Stimulated activated CD4-positive, alpha-beta T cell treated with anti-CD3 and anti-CD28 coated beads, Interleukin-15, amount 100 ng/mL, for 48 hours (primary cell): ENCODE measurements around the gene CNBP.
"Not testable (repeated sequence)": the region's sequence is repeated elsewhere in the genome, so short reads cannot be mapped to it uniquely, and the experiment has no call there.

Experiments used
- DNase-seq, 2 donors: peaks; one replicate each; pipeline ENCODE4 v3.0.0-alpha.2; 2020; ENCODE audit warnings: low read depth in 2 of 2

CNBP gene

DNA sequence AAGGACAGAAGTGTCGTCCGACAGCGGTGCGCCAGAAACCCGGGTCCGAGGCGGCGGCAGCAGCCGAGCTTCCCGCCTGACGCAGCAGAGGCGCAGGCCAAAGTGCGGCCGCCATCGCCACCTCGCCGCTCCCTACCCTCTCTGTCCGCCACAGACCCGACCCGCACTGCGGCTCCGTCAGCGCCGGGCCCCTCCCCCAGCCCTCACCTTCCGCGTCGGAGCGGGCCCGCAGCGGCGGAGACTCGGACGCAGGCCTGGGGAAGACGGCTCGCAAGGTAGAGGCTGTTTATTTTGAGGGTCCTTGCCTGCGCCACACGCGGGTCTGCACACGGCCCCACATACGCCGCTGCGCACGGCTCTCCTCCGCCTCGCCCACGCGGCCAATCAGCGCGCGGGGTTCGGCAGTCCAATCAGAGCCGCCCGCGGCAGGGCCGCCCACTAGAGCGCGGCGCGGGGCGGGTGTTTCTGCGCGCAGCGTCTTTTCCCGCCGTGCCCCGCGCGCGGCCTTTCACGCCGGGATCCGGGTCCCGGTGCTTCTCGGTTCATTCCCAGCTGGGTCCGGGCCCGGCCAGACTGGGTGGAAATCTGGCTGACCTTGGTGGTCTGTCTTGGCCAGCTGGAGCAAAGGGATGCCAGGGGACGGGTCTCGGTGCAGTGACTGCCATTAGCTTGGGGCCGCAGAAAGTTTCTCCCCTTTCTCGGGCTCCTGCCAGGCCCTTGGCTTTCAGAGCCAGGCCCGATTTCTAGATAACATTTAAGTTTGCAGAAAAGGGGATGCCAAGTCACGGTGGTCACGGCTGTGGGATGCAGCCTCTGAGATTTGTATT lies at the start of gene CNBP:
Gene CNBP, minus strand, starts transcription at position 328 of the 827 bp plus-strand sequence. CDS start 12,139 bp downstream, outside the sequence.
- DNase-seq = peak; percentile 85 to 91

DNA sequence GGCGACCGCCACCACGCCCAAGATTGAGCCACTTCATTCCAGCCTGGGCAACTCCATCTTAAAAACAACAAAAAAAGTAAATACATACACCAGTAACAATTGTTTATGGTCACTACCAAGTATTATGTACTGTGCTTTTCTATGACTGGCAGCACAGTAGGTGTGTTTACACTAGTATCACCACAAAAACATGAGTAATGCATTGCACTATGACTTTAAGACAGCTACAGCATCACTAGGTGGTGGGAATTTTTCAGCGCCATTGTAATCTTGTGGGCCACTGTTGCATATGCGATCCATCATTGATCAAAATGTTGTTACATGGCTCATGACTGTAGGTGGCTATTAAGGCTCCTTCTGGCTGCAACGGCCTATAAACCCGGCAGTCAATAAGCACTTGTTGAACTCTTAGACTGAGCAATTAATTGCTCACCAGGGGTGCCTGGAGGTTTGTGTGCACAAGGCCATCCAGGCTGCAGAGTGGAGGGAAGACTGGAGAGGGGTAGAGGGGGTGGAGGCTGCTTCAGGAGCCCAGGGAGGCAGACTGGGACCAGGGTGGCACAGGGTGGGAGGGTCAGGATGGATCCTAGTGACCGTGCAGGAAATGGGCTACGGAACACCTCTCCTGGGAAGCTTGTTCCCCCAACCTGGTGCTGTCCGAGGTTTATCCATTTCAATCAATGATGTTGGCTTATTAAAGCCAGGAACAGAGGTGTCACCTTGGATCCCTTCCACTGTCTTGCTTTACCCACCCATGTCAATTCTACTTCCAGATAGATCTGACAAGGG lies 47.8 kb upstream of the CNBP start:
- no peak for DNase-seq

DNA sequence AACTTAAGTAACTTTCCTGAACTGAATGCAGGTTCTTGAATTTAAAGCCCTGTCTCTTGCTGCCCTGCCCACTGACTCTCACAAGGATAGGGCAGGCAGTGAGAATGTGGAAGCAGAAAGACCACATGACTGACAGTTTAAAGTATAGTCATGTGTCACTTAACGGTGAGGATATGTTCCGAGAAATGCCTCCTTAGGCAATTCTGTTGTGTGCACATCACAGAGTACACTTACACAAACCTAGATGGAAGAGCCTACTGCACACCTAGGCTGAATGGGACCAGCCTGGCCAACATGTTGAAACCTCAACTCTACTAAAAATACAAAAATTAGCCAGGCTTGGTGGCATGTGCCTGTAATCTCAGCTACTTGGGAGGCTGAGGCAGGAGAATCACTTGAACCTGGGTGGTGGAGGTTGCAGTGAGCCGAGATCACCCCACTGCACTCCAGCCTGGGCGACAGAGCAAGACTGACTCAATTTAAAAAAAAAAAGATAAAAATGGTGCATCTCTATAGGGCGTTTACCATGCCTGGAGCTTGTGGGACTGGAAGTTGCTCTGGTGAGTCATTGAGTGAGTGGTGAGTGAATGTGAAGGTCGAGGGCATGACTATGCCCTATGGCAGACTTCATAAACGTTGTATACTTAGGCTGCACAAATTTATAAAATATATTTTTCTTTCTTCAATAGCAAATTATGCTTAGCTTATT lies 46.8 kb upstream of the CNBP start:
- DNase-seq = peak in 1 of 2 donors; percentile 34

DNA sequence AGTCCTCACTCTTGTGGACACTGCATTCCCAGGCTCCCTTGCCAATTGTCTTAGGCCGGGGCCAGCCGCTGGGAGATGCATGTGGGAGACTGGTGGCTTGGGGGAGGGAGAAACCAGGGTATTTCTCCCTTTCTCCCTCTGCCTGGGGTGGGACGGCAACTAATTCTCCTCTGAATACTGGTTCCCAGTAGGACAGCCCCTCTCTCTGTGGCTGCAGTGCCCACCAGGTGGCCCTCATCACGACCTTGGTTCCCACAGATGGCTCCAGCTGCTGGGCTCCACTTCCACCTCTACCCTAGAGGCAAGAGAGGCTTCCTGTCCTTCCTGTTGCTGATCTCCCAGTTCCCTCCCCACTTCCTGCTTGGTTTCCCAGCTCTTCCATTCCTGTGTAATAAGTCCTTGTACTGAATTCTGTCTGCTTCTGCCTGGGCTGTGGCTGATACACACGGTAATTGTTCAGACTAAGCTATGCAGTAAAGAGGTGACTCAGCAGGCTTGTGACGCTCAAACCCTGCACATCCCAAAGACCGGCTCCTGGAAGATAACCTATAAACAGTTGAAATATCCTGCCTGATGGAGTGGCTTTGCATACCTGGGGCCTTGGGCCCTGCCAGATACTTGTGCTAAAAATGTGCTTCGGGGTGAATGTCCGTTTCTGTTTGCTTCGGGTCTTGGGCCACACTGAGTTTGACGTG lies 45.3 kb upstream of the CNBP start:
- no peak for DNase-seq

DNA sequence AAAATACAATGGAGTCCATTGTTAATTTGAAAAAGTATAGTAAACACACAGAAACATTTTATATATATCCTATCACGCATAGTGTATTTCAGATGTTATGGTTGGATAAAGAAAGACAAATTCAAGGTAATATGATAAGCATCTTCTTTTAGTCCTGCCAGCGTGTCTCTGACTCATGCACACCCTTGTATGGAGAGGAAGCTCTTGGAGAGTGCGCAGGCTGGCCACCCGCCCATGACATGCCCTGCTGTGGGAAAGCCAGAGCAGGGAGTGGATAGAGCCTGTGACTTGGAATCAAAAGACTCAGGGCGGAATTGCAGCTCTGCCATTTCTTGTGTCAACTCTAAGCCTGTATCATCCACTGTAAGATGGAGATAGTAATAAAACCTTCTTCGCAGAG lies 42.7 kb upstream of the CNBP start:
- no peak for DNase-seq

DNA sequence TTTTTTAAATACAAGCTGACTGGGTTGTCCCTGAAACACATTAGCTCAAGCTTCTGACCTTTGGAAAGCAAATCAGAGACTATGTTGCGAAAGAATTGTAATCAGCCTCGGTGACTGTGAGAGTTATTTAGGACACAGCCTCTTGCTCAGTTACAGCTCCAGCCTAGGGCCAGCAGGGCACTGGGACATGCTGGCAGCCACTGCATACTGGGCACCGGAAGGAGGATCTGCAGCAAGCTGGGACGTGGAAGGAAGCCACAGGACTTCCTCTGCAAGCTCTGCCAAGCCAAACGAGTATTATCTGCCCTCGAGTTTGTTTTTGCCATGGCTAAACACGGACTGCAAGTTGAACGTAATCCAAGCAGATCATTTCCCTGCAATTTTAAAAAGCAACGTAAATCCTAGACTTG lies 41.3 kb upstream of the CNBP start:
- DNase-seq = no peak

DNA sequence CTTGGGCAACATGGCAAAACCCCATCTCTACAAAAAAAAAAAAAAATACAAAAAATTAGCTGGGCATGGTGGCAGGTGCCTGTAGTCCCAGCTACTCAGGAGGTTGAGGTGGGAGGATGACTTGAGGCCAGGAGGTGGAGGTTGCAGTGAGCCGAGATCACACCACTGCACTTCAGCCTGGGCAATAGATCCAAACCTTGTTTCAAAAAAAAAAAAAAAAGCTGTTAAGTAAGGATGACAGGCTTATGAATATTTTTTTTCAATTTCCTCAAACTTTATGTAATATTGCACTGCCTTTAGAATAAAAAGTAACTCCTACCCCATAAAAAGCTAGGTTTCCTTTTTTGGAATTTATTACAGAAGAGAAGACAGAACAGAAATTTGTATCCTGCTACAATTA lies 40.7 kb upstream of the CNBP start:
- DNase-seq = not testable (repeated sequence)

DNA sequence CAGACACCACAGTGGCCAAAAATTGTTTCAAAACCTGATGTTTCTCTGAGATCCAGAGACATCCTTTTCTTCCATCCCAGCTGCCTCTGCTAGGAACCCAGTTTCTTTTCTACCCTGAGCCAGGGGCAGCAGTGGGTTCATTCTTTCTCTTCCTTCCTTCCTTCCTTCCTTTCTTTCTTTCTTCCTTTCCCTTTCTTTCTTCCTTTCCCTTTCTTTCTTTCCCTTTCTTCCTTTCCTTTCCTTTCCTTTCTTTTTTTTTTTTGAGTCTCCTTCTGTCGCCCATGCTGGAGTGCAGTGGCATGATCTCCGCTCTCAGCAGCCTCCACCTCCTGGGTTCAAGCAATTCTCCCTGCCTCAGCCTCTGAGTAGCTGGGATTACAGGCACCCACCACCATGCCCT lies 35.0 kb upstream of the CNBP start:
- DNase-seq = no peak

DNA sequence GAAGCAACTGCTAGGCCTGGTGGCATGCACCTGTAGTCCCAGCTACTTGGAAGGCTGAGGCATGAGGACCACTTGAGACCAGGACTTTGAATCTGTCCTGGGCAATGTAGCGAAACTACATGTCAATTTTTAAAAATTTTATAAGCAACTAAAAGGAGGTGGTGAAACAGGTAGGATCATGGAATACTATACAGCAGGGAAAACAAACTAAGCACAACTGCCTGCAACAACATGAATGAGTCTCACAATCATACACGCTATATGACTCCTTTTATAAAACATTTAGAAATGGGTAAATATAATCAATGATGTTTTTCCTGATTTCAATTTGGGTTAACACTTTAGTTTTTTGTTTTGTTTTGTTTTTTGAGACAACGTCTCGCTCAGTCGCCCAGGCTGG lies 29.5 kb upstream of the CNBP start:
- no peak for DNase-seq

DNA sequence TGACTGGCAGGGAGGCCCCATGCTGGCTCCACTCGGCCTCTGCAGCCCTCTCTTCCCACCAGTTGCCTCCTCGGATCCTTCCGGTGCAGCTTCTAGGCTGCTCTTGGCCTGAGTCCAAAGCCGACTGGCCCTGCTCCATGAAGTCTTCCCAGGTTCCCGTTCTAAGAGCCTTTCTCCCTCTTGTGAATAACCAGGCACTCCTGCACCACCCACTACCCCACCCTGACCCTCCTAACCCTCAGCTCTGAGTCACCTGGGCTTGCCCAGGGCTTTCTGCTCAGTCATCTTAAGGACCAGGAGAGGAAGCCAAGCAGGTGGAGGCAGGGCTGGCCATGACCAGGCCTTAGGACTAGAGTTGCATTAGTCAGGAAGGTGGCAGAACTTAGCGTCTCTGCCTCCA lies 28.1 kb upstream of the CNBP start:
- DNase-seq = no peak

DNA sequence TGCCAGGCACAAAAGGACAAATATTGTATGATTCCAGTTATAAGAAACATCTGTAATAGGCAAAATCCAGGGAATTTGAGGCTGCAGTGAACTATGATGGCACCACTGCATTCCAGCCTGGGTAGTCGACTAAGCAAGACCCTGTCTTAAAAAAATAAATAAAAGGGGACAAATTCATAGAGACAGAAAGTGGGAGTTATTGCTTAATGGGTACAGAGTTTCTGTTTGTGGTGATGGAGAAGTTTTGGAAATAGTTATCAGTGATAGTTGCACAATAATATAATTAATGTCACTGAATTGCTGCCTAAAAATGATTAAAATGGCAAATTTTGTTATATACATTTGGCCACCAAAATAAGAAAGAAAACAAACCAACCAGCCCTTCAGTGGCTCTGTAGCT lies 27.6 kb upstream of the CNBP start:
- DNase-seq = no peak

DNA sequence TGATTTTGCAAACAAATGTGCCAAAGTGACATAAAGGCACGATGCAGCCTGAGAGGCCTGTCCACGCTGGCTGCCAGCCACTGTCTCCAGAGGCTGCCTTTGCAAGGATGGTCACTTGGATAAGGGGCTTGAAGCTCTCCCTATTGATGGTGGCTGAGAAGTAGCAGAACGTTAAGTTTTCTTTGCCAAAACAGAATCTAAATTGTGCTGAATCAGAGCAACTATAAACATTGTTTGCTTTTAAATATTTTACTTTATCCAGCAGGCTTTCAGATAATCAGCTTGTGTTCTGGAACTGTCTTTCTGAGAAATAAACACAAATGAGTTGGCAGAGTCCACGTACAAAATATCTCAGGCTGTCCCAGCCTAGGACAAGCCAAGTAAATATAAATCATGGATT lies 23.8 kb upstream of the CNBP start:
- no peak for DNase-seq

DNA sequence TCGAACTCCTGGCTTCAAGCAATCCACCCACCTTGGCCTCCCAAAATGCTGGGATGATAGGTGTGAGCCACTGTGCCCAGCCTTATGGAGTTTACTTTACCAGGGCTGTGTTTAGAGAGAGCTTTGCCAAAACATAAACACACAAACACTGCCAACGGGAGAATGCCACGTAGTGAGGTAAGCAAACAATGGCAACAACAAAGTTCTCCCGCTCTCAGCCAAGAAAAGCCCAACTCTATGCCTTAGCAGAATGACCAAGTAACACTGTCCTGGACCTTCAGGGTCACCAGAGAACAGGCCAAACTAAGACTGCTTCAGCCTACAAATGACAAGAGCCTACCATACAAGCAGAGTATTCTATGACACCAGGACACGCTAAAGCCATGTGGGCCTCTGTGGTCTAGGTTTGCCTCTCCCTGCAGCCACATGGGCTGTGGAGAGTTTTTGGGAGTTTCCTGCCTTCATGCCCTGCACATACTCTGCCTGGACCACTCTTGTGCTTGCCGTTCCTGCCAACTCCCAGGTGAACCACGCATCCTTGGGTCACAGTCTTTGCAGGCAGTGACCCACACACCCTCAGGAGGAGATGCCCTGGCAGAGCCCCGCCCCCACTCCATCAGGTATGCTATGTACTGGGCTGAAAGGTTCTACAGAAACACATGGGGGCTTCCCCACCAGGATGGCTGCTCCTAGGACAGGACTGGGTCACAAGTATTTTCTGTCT lies 21.6 kb upstream of the CNBP start:
- no peak for DNase-seq

DNA sequence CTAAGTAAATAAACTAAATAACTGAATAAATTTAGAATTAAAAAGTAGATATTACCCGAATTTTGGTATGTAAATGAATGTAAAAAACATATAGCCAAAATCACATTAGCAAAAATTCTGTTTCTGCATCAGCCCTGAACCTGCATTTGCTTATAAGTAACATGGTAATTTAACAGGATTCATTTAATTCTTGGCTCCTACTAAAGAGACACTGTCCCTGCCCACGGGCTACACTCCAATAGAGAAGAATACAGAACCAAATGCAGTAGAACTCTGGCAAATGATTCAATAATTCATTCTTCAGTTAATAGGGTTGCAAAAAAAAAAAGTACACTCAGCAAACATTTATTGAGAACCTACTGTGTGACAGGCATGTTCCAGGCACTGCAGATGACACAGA lies 20.8 kb upstream of the CNBP start:
- no peak for DNase-seq

DNA sequence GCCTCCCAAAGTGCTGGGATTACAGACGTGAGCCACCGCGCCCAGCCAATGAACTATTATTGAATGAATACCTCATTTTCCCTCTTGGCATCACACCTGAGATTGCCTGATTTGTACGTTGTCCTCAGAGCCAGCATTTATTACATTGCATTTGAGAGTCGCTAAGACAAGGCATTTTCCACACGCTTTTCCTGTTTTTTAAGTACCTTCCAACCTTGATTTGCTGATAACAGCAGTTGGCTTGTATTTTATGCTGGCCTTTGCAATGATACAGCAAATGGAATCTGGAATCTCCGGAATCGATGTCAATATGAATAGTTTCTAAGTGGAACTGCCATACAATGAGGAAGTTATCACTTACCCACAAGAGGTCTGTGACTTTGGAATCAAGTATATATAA lies 15.7 kb upstream of the CNBP start:
- no peak for DNase-seq

DNA sequence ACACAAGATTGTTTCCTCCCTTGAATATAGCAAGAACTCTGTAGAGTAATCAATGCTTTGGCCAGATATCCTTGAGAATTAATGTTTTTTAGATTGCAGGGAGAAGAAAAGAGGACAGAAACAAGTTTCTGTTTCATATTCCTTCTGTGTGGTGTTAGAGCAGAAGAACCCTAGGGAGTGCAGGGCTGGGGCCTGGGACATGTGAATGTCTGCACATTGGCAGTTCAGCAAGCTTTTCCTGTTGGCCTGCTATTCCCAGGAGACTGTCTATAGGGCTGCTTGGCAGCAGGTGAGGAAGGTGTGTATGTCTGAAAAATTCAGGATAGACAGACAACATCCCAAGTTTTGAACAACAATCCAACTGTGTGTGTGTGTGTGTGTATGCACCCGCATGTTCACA lies 13.6 kb upstream of the CNBP start:
- DNase-seq = no peak

DNA sequence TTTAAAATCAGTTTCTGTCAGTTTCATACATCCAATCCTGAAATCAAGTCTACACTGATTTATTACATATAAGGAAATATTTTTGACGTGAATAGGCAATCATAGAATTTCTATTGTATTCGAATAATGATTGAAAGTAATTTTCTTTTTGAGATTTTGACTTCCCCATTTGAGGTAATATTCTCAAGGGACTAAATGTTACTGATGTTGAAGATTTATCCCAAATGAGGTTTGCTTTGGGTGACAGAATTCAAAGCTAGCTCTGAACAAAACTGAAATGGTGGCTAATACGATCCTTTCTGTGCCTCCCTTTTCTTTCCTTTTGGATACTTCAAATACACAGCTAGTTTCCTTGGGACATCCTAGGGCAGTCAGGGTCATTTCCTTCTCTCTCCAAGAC lies 12.9 kb upstream of the CNBP start:
- no peak for DNase-seq

DNA sequence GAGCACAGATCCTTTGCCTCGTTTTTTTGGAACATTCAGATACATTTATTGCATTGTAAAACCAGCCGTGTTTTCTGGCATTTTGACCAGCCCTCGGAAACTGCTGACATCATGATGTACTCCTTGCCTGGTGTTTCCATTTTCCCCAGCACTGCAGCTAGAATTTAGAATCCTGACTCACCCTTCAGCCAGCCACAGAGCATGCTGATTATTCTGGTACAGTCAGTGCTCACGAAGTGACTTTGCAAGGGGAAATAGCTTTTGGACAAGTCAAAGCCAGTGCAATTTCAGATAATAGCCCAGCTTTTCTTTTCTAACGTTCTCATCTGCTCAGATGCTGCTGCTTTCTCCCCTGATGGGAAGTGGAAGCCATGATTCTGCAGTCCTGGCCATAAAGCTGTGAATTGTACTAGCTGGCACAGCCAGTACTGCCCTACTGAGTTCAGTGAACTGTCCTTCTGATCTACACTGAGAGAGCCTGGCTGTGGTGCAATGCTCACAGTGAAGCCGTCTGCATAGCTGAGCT lies 12.1 kb upstream of the CNBP start:
- DNase-seq = no peak

DNA sequence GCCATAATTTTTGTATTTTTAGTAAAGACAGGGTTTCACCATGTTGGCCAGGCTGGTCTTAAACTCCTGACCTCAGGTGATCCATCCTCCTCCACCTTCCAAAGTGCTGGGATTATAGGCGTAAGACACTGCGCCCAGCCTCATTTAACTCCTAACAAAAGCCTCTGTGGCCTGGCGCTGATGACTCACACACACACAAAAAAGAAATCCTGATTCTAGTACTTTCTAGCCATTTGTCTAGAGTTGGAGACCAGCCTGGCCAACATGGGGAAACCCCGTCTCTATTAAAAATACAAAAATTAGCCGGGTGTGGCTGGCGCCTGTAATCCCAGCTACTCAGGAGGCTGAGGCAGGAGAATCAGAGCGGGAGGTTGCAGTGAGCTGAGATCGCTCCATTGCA lies 6.1 kb upstream of the CNBP start:
- not testable (repeated sequence) for DNase-seq

DNA sequence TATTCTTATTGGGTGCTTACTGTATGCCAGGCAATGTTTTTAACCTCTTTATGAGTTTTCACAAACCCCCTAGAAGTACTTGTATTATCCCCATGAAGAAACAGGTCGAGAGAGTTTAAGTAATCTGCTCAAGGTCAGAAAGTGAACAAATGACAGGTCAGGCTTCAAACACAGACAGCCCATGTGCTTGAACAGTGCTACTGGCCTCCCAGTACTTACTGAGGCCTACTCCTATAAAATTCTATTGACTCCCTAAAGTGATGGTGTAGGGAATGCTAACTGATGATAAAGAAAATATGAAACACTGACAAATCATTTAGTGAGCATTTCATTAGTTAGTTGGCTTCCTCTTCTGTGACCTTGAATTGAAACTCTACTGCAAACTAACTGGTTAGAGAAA lies 4.2 kb upstream of the CNBP start:
- no peak for DNase-seq

DNA sequence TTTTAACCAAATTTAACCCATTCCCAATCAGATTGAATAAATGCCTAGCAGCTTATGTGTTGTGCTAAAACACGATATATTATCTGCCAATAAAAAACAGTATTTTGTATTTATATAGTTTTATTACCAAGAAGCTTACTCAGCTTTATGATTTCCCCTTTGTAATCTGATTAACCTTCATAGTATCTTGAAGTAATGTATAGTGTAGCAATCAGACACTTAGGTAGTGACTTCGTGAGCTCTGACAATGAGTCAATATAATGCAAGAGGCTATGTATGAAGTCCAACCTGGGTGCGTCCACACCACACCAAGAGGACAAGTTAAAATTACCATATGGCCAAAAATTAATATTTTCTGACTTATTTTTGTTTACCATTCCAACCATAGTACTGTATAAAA lies 2.1 kb upstream of the CNBP start:
- DNase-seq = no peak
